Measurements from ENCODE around the gene PCDH9.

DNA sequence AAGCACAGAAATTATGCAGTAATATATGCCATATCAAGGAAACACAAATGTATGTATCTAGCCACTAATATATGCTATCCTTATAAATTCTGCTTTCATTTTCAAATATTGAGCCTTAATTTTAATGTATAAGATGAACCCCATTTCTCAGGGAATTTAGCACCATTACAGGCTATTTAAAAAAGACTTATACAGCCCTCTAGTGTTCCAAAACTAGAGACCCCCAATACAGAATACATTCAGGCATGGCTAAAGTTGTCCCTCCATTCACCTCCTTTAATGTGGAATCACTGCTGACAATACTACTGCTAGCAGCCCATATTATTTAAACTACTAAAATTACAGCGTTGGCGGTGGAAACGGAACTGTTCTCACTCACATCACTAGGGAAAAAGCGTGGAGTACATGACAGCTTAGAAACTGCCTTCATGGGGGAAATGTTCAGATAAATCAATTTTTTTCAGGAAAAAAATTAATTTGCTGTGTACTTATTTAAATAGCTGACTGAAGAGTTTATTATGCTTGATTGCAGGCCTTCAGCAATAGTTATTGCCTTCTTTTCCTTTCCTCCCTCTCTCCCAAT lies 541.0 kb downstream of the PCDH9 start:
- TF ChIP-seq TCF12 (IDR thresholded peaks at IDR 0.05) (no peak), CHD2 (IDR thresholded peaks at IDR 0.05; ENCODE audit: low read length, partially characterized antibody) (no peak), EZH2phosphoT487 (IDR thresholded peaks at IDR 0.05; ENCODE audit: borderline replicate concordance, low read depth) (no peak), JUND (IDR thresholded peaks at IDR 0.05) (no peak), PBX3 (IDR thresholded peaks at IDR 0.05) (no peak), RXRA (IDR thresholded peaks at IDR 0.05; ENCODE audit: borderline replicate concordance, low read depth) (no peak), TEAD4 (IDR thresholded peaks at IDR 0.05; ENCODE audit: borderline replicate concordance, insufficient read depth) (no peak)
- TF ChIP-seq, protein P1, sequence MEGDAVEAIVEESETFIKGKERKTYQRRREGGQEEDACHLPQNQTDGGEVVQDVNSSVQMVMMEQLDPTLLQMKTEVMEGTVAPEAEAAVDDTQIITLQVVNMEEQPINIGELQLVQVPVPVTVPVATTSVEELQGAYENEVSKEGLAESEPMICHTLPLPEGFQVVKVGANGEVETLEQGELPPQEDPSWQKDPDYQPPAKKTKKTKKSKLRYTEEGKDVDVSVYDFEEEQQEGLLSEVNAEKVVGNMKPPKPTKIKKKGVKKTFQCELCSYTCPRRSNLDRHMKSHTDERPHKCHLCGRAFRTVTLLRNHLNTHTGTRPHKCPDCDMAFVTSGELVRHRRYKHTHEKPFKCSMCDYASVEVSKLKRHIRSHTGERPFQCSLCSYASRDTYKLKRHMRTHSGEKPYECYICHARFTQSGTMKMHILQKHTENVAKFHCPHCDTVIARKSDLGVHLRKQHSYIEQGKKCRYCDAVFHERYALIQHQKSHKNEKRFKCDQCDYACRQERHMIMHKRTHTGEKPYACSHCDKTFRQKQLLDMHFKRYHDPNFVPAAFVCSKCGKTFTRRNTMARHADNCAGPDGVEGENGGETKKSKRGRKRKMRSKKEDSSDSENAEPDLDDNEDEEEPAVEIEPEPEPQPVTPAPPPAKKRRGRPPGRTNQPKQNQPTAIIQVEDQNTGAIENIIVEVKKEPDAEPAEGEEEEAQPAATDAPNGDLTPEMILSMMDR (IDR thresholded peaks at IDR 0.05), result peak; percentile 56
- TF ChIP-seq, protein P2, sequence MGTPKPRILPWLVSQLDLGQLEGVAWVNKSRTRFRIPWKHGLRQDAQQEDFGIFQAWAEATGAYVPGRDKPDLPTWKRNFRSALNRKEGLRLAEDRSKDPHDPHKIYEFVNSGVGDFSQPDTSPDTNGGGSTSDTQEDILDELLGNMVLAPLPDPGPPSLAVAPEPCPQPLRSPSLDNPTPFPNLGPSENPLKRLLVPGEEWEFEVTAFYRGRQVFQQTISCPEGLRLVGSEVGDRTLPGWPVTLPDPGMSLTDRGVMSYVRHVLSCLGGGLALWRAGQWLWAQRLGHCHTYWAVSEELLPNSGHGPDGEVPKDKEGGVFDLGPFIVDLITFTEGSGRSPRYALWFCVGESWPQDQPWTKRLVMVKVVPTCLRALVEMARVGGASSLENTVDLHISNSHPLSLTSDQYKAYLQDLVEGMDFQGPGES (IDR thresholded peaks at IDR 0.05; ENCODE audit: low read depth, low read length), result no peak
- TF ChIP-seq, protein P3, sequence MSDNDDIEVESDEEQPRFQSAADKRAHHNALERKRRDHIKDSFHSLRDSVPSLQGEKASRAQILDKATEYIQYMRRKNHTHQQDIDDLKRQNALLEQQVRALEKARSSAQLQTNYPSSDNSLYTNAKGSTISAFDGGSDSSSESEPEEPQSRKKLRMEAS (IDR thresholded peaks at IDR 0.05; ENCODE audit: low read depth), result no peak

Measured in SK-N-SH (cell line).